Measurements from ENCODE around the gene CLEC4E.
A peak's percentile ranks its signal among the peaks of the same experiment; 100 is the strongest.
"Not testable (repeated sequence)": the region's sequence is repeated elsewhere in the genome, so short reads cannot be mapped to it uniquely, and the experiment has no call there.

The CLEC4E gene, protein sequence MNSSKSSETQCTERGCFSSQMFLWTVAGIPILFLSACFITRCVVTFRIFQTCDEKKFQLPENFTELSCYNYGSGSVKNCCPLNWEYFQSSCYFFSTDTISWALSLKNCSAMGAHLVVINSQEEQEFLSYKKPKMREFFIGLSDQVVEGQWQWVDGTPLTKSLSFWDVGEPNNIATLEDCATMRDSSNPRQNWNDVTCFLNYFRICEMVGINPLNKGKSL

DNA sequence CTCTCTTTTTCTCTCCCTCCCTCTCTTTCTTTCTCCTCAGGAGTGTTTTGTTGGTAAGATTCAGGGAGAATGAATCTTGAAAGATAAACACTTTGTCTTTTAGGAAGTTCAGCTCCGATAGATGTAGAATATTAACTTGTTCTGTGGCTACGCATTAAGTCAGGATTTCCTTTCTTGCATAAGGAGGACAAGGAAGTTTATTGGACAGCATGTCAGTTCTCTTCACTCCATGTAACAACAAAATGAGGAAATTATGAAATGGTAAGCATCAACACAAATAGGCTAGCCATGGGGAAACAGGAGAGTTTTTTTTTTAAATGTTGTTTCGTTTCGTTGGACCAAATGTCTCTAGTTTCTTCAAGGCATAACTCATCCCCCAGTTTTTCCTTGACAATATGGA is at the start of gene CLEC4E:
TSS of gene CLEC4E (minus strand) at position 75 of the 400 bp plus-strand sequence. CDS start 108 bp downstream, outside the sequence.
- not testable (repeated sequence) for H3K9me3 Mint-ChIP-seq; DNase-seq; H3K4me3 Mint-ChIP-seq; ATAC-seq (replicated peaks); H3K36me3 Mint-ChIP-seq
- H3K27ac Mint-ChIP-seq, result peak within 1 kb of the TSS; percentile 56
- H3K4me1 Mint-ChIP-seq, result peaks cover 11 to 18% of the 10 kb centered on the region in 2 donors
- peaks cover 27 to 29% of the 10 kb centered on the region in 2 donors for H3K27me3 Mint-ChIP-seq

DNA sequence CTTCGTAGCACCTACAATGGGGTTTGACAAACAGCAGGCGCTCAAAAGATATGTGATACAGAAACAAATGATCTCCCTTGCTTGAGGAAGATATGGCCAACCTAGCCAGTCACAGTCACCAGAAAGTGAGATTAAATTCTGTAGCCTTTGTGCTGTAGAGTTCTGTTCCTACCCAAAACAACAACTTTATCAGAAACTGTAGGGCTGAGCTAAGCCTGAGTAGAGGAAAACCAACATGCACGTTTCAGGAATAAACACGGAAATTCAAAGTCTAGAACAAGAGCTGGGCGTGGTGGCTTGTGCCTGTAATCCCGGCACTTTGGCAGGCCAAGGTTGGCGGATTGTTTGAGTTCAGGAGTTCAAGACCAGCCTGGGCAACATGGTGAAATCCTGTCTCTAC is 49.0 kb upstream of the CLEC4E start:
- Mint-ChIP-seq H3K36me3 (no peaks in the 10 kb centered on the region), H3K9me3 (no peaks in the 10 kb centered on the region), H3K4me1 (peaks cover 5 to 11% of the 10 kb centered on the region in 2 donors), H3K27me3 (peaks cover 0 to 12% of the 10 kb centered on the region in 2 donors), H3K27ac (no peak overlapping the region), H3K4me3 (no peak overlapping the region)
- no peak for DNase-seq
- no peak for ATAC-seq (replicated peaks)

DNA sequence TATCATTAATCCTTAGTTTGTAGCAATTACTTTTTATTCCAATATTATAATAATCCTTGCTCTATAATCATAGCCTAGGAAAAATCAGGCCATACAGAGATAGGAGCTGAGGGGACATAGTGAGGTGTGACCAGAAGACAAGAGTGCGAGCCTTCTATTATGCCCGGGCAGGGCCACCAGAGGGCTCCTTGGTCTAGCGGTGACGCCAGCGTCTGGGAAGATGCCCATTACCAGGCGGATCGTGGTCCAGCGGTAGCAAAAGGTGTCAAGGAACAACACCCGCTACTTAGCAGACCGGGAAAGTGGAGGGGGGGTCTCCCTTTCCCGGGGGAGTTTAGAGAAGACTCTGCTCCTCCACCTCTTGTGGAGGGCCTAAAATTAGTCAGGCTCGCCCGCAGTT is 43.8 kb upstream of the CLEC4E start:
- not testable (repeated sequence) for H3K9me3 Mint-ChIP-seq; DNase-seq; H3K4me3 Mint-ChIP-seq; H3K27me3 Mint-ChIP-seq; H3K36me3 Mint-ChIP-seq; ATAC-seq (replicated peaks); H3K27ac Mint-ChIP-seq
- peaks cover 7 to 14% of the 10 kb centered on the region in 2 donors for H3K4me1 Mint-ChIP-seq

DNA sequence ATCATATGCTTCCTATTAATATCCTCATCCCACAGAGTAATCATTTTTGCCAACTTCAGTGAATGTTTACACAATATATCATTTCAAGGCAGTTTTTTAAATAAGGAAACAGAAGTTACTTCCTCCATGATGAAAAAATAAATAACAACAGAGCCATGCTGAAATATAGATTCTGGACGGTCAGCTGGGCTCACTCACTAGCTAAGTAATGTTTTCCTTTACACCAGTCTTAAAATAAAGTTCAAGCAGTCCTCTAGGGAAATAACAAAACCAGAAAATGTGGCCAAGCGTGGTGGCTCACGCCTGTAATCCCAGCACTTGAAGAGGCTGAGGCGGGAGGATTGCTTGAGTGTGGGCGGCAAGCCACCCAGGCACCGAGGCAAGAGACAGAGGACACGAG is 43.3 kb upstream of the CLEC4E start:
- H3K4me3 Mint-ChIP-seq, result no peak overlapping the region
- no peaks in the 10 kb centered on the region for H3K9me3 Mint-ChIP-seq
- ATAC-seq (replicated peaks) (peak; percentile 57 to 62), DNase-seq (no peak)
- no peak overlapping the region for H3K27ac Mint-ChIP-seq
- no peaks in the 10 kb centered on the region for H3K36me3 Mint-ChIP-seq
- peaks cover 0 to 4% of the 10 kb centered on the region in 2 donors for H3K27me3 Mint-ChIP-seq
- peaks cover 9 to 19% of the 10 kb centered on the region in 2 donors for H3K4me1 Mint-ChIP-seq

DNA sequence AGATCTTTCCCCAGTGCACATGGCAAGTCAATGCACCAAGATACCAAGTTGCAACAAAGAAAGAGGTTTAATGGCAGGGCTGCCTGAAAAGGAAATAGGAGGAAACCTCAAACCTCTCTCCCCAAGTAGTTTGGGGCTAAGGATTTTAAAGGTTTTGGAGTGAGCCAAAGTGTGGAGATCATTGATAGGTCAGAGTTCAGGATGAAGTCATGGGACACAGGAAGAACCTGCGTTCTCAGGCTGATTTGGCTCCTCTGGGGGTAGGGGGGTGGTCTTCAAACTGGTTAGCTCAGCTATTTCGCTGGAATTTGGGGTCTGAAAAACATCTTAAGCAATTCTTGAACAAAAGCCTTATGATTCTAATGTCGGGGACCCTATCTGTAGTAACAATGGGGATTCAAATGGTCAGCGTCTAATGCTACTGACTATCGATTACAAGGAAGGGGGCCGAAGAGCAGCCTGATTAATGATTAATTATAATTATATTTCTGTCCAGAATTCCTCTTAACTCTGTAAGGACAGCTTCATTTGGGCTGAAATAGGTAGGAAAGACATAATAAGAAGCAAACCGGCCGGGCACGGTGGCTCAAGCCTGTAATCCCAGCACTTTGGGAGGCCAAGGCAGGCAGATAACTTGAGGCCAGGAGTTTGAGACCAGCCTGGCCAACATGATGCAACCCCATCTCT is 40.5 kb upstream of the CLEC4E start:
- no peak overlapping the region for H3K27ac Mint-ChIP-seq
- ATAC-seq (replicated peaks) (no peak), DNase-seq (no peak)
- H3K4me1 Mint-ChIP-seq, result peaks cover 11 to 24% of the 10 kb centered on the region in 2 donors
- H3K27me3 Mint-ChIP-seq, result peaks cover 5% of the 10 kb centered on the region in 2 donors
- H3K4me3 Mint-ChIP-seq, result no peak overlapping the region
- H3K36me3 Mint-ChIP-seq, result peaks cover 0 to 3% of the 10 kb centered on the region in 2 donors
- no peaks in the 10 kb centered on the region for H3K9me3 Mint-ChIP-seq

DNA sequence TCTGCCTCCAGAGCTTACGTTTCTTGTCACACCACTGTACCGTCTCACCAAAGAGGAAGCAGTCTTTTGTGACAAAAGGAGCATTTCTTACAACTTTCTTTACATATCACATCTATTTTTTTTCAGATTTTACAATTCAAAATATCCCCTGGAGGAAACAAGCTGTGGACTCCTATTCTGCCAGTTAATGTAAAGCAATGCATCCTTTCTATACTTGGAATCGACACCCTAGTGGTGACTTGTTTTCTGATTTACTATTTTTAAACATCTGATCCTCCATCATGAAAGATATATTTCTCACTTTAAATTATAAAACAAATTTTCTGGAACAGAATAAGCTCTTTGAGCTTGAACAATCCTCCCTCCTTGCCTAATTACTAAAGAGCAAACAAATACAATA is 37.2 kb upstream of the CLEC4E start:
- no peaks in the 10 kb centered on the region for H3K9me3 Mint-ChIP-seq
- H3K27ac Mint-ChIP-seq, result no peak overlapping the region
- H3K36me3 Mint-ChIP-seq, result peaks cover 0 to 3% of the 10 kb centered on the region in 2 donors
- ATAC-seq (replicated peaks) (no peak), DNase-seq (no peak)
- no peak overlapping the region for H3K4me3 Mint-ChIP-seq
- H3K27me3 Mint-ChIP-seq, result peaks cover 10 to 24% of the 10 kb centered on the region in 2 donors
- peaks cover 8 to 18% of the 10 kb centered on the region in 2 donors for H3K4me1 Mint-ChIP-seq

DNA sequence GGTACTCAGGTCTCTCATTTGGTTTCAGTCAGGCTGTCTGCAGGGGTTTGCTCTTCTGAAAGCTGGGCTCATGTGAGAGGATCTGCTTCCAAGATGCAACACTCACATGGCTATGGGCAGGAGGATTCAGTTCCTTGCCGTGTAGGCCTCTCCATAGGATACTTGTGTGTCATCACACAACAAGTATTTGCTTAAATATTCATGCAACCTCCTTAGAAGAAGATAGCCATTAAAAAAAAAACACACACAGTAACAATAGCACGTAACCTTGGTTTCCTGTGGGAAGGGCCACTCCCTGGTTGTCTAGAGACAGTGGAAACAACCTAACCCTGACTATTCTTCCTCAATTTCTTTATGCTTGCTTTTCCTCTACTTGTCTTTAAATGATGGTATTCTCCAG is 31.8 kb upstream of the CLEC4E start:
- ATAC-seq (replicated peaks) (no peak), DNase-seq (no peak)
- H3K4me1 Mint-ChIP-seq, result no peaks in the 10 kb centered on the region
- H3K27me3 Mint-ChIP-seq, result peaks cover 10 to 20% of the 10 kb centered on the region in 2 donors
- no peaks in the 10 kb centered on the region for H3K9me3 Mint-ChIP-seq
- H3K36me3 Mint-ChIP-seq, result no peaks in the 10 kb centered on the region
- no peak overlapping the region for H3K27ac Mint-ChIP-seq
- no peak overlapping the region for H3K4me3 Mint-ChIP-seq

DNA sequence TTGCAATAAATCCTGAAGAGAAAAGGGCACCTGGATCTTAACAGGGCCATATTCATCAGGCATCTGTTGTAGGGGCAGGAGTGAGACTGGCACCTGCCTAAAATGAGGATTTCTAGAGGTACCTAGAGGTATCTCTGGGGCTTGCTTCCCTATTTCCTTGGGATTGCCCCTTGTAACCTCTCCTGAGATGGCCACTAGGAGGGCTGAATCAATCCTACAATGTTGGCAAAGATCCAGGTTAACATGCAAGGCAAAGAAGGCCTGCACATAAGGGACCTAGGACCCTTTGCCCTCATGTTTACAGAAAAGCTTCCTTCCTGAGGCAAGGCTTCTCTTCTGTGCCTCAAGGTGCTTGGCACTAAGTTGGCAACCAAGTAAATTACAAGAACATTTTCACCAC is 25.8 kb upstream of the CLEC4E start:
- H3K4me3 Mint-ChIP-seq, result no peak overlapping the region
- DNase-seq, result no peak
- peaks cover 10 to 16% of the 10 kb centered on the region in 2 donors for H3K9me3 Mint-ChIP-seq
- H3K27me3 Mint-ChIP-seq, result peaks cover 0 to under 1% of the 10 kb centered on the region in 2 donors
- no peak overlapping the region for H3K27ac Mint-ChIP-seq
- no peak for ATAC-seq (replicated peaks)
- H3K4me1 Mint-ChIP-seq, result peaks cover 0 to 1% of the 10 kb centered on the region in 2 donors
- H3K36me3 Mint-ChIP-seq, result peaks cover 0 to 2% of the 10 kb centered on the region in 2 donors

DNA sequence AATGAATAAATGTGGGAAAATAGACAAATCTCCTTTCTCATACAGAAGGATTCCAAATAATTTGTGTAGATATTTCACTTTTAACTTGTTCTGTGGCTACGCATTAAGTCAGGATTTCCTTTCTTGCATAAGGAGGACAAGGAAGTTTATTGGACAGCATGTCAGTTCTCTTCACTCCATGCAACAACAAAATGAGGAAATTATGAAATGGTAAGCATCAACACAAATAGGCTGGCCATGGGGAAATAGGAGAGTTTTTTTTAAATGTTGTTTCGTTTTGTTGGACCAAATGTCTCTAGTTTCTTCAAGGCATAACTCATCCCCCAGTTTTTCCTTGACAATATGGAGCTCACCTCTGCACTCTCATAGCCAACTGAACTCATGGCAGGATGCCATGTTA is 25.3 kb upstream of the CLEC4E start:
- not testable (repeated sequence) for H3K27me3 Mint-ChIP-seq; H3K27ac Mint-ChIP-seq; H3K36me3 Mint-ChIP-seq; H3K4me3 Mint-ChIP-seq; ATAC-seq (replicated peaks); DNase-seq; H3K4me1 Mint-ChIP-seq
- H3K9me3 Mint-ChIP-seq, result peaks cover 10 to 16% of the 10 kb centered on the region in 2 donors

DNA sequence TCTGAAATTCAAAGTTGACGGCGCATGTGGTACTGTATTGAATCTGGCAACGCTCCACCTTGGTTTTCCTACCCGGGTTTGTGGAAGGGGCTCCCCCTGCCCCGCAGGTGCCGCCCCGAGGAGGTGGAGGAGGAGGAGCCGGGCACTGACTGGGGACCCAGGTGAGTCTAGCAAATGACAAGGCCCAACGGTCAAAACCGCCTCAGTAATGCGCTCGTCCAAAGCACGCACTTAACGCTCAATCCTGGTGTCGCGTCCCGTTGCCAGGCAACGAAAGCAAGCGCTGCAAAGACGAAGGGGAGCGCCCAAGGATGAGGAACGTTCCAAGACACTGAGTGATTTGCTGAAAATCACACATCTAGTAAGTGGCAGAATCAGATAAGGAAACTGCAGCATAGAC is 24.0 kb upstream of the CLEC4E start:
- Mint-ChIP-seq H3K27me3 (peaks cover 9 to 14% of the 10 kb centered on the region in 2 donors), H3K27ac (no peak overlapping the region), H3K36me3 (peaks cover 0 to 2% of the 10 kb centered on the region in 2 donors), H3K4me1 (peaks cover 0 to 1% of the 10 kb centered on the region in 2 donors), H3K9me3 (peaks cover 10 to 16% of the 10 kb centered on the region in 2 donors), H3K4me3 (no peak overlapping the region)
- DNase-seq, result no peak
- ATAC-seq (replicated peaks), result no peak

DNA sequence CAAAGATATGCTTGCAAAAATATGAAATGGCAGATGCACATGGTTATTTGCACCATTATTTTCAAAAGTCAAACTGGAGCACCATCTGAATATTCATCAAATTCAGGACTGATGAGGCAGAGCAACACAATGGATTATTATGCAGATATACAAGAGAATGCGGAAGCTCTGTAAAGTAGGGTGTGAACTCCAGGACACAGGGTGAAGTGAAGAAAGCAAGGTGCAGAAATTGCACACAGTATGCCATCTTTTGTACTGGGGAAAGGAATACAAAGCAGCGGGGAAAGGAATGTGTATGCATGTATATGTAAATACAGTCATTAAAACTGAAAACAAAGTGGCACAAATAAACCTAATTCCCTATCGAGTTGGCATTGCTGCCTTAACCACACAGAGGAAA is 22.7 kb upstream of the CLEC4E start:
- peaks cover 14 to 15% of the 10 kb centered on the region in 2 donors for H3K27me3 Mint-ChIP-seq
- ATAC-seq (replicated peaks), result no peak
- peaks cover 0 to 2% of the 10 kb centered on the region in 2 donors for H3K36me3 Mint-ChIP-seq
- DNase-seq, result no peak
- no peak overlapping the region for H3K4me3 Mint-ChIP-seq
- peaks cover 10 to 16% of the 10 kb centered on the region in 2 donors for H3K9me3 Mint-ChIP-seq
- peaks cover 0 to 1% of the 10 kb centered on the region in 2 donors for H3K4me1 Mint-ChIP-seq
- no peak overlapping the region for H3K27ac Mint-ChIP-seq

DNA sequence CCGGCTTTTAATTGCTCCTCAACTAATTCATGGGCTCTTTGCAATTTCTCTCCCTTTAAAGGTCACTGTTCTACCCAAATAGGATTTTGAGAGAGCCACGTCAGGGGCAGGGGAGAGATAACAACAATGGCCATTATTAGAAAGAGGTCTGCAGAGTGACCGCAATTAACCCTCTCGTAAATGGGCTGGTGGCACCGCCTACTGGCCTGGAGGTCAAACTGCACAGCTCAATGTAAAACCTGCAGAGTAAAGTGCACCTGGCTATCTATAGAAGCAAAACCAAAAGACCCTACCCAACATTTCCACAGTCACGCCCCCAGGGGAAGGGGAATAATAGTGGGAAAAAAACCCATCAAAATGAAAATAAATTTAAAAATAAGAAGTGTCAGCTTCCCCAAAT is 21.6 kb upstream of the CLEC4E start:
- Mint-ChIP-seq H3K27ac (no peak overlapping the region), H3K9me3 (peaks cover 9 to 14% of the 10 kb centered on the region in 2 donors), H3K4me1 (peaks cover 0 to 1% of the 10 kb centered on the region in 2 donors), H3K4me3 (no peak overlapping the region), H3K27me3 (peaks cover 14 to 15% of the 10 kb centered on the region in 2 donors), H3K36me3 (peaks cover 0 to 2% of the 10 kb centered on the region in 2 donors)
- ATAC-seq (replicated peaks) (no peak), DNase-seq (no peak)

DNA sequence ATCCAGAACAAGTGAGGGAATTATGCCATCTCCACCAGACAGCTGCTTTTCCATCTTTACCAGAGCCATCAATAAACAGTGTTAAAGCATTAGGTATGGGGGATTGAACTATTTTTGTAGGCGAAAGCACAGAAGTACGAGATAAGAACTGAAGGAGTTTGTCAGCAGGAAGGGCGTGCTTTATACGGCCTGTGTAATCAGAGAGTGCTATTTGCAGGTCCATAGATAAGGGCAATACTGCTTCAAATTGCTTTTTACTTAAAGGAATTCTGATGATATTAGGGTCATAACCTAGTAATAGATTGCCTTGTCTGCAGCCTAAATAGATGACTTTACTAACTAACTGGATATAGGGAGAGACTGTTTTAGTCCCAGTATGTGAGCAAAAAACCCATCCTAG is 20.3 kb upstream of the CLEC4E start:
- Mint-ChIP-seq H3K27ac (no peak overlapping the region), H3K27me3 (peaks cover 14 to 15% of the 10 kb centered on the region in 2 donors), H3K9me3 (peaks cover 5 to 12% of the 10 kb centered on the region in 2 donors), H3K36me3 (no peaks in the 10 kb centered on the region), H3K4me1 (peaks cover 1 to 5% of the 10 kb centered on the region in 2 donors), H3K4me3 (no peak overlapping the region)
- no peak for DNase-seq
- ATAC-seq (replicated peaks), result no peak

DNA sequence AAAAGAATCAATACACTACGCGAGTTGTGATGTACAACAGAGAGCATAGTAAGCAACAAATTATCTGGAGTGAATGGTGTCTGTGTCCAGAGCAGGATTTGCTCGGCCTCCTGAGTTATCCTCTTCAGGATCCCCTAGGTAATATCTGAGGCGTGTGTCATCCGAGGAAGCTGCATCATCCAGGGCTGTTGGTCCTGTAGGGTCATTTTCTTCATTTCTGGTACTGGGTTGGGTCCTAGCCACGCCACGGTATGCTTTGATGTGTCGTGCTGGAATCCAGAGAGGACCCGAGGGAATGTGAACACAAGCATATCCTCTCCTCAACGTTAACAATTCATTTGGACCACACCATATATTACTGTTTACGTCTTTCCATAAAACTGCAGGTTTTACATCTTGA is 19.0 kb upstream of the CLEC4E start:
- H3K9me3 Mint-ChIP-seq, result peaks cover 5 to 12% of the 10 kb centered on the region in 2 donors
- no peak overlapping the region for H3K27ac Mint-ChIP-seq
- no peaks in the 10 kb centered on the region for H3K36me3 Mint-ChIP-seq
- H3K4me1 Mint-ChIP-seq, result peaks cover 1 to 5% of the 10 kb centered on the region in 2 donors
- DNase-seq (no peak), ATAC-seq (replicated peaks) (no peak)
- peaks cover 14 to 15% of the 10 kb centered on the region in 2 donors for H3K27me3 Mint-ChIP-seq
- H3K4me3 Mint-ChIP-seq, result no peak overlapping the region

All from stimulated activated naive B cell treated with anti-CD40 and anti-IgM and Interleukin-4, amounts not matched to agents 10 μg/mL and 1 μg/mL and 100 μg/mL, for 72 hours (primary cell).